Activated T-cell treated with anti-CD3 and anti-CD28 coated beads, Interleukin-2, amount 50 U/mL, for 1 hour (primary cell): ENCODE measurements around the gene EIF1AX.

Experiments
- DNase-seq: peaks from one replicate; pipeline ENCODE4 v3.0.0-alpha.2; 2020

EIF1AX gene

GRCh38 chrX:20124964-20125363, 16.7 kb downstream of the EIF1AX start:
- no peak for DNase-seq

- no peak for DNase-seq
Observed at GRCh38 chrX:20118065-20118824, 23.4 kb downstream of the EIF1AX start.

GRCh38 chrX:20116577-20117240, 24.9 kb downstream of the EIF1AX start, which contains the start of gene MAP7D2:
Gene MAP7D2, minus strand, starts transcription at chrX:20116907. Its CDS starts 28 bp downstream, at chrX:20116879.
- DNase-seq = no peak

- DNase-seq = no peak
Observed at GRCh38 chrX:20116087-20116576, 25.5 kb downstream of the EIF1AX start.

DNA sequence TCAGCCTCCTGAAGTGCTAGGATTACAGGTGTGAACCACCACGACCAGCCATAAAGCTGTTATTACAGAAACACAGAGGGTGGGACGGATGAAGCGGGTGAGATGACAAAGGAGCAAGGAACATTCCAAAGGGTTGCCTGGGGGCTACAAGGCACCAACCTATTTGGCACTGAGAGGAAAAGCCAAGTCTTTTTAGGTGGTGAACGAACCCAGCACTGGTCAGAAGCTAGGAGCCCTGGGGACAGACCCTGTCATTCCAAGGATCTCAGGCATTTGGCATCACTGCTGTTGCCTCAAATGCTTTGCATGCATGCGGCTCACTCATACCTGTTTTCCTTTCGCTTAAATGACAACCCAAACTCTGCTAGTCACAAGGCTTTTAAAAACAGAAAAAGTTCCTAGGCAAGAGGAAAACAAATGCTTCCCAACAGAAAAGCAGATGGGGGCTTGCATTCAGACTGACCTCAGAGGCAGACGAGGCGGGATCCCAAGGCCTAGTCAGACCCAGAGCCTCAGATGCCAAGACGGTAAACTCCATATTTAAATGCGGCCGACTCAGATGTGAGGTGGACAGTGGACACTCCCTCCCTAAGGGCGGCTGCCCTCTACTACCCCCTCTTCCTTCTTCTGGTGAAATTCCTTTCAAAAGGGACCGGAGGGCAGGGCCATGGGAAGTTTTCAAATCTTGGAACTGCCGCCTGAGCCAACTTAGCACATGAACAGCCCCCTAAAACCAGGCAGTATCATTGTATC, 29.4 kb downstream of the EIF1AX start:
- no peak for DNase-seq

GRCh38 chrX:20111271-20111670, 30.4 kb downstream of the EIF1AX start:
- DNase-seq = no peak

DNA sequence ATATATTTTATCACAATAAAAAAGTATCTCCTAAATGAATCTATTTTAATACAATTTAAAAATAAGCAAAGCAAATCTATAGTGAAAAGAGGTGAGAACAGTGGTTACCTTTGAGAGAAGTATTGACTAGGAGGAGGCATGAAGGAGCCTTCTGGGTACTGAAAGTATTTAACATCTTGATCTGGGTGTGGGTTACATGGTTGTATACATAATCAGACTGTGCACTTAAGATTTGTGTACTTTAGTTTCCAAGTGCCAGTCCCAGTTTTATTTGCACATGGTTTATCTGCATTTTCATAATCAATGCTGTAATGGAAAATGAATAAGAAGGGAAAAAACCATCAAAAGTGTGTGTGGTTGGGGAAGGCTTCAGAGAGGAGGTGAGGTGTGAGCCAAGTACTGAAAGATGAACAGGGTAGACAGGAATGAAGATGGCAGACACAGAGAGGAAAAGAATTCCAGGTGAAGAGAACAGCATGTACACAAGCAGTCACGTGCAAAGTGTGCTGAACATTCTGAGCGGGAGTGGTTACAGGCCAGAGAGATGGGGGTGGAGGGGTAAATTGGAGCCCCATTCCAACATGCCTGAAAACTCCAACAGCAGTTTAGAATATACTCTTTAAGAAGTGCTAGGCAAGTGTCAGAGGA, 39.6 kb downstream of the EIF1AX start:
- no peak for DNase-seq

- DNase-seq = no peak
Observed at GRCh38 chrX:20091499-20091898, 50.1 kb downstream of the EIF1AX start.

GRCh38 chrX:20089845-20090244, 51.8 kb downstream of the EIF1AX start:
- DNase-seq = no peak

DNA sequence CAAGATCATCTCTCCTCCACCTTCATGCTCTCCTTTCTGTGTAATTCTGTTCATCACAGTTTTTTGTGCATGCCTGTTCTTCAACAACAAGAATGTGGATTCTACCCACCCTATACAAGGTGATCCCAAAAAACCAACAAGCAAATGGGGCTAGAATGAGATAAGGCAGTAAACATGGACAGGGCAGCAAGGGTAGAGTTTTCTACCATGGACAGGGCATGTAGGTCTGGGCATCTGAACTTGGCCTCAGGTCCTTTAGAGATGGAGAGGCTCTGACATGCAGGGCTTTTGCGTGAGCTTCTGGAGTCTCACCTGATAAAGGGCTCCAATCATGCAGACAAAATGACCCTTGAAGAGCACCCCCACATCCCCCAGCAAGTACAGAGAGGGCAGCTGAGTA, 61.4 kb downstream of the EIF1AX start:
- DNase-seq = no peak
